GM13976 (cell line): Measurements from ENCODE around the gene NHERF1.

ENCODE experiments used
- DNase-seq: peaks from one replicate; pipeline ENCODE4 v3.0.0; 2012; ENCODE audit warnings: low spot score
- in situ Hi-C: fragments of 300-500 bp; cut with MboI; formaldehyde crosslinking; loops from one replicate; pipeline ENCODE4 v1.12.0; 2022; ENCODE audit warnings: low sequenced_read_pairs, mixed read lengths, inconsistent platforms; ENCODE audit not compliant: unreplicated experiment
- TF ChIP-seq, protein P1 (sequence below): IDR thresholded peaks from 2 replicates; pipeline ENCODE4 v1.5.1; 2012; ENCODE audit warnings: borderline replicate concordance, mild to moderate bottlenecking; ENCODE audit not compliant: insufficient read depth; ENCODE audit errors: extremely low read depth, missing control alignments, control extremely low read depth

Gene NHERF1

DNA sequence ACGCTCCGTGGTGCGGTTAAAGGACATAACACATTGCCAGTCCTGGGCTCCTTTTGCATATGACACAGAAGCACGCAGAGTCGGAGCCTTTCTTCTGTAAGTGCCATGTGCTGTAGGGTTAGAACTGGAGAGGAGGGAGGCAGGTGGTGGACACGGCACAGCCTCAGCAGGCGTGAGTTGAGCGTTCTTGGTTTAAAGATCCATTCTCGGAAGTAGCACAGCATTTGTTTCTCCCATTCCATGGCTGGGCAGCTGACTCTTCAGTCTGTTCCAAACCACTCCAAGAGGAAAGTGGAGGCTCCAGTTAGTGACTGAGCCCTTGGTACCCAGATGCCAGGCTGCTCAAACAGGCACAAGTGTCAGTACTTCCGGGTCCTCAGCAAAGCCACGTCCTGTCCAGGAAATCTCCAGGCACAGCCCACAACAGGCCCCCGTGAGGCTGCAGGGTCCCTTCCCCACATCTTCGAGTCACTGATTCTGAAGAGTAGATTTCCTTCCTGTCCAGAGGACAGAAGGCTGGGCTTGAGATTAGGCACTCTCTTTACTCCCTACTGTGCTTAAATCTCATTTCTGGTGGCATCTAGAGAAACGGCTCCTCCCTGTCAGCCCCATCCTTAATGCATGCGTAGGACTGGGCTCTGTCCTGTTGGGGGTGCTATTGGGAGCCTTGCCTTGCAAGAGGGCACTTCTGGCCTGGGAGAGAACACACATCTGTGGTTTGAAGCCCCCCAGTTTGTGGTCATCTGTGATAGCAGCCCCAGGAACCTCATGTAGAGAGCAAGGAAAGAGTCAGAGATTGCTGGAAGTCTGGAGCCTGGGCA, 67.3 kb downstream of the NHERF1 start:
- in situ Hi-C loops = no loop called here
- no peak for DNase-seq
- TF ChIP-seq, protein P1, sequence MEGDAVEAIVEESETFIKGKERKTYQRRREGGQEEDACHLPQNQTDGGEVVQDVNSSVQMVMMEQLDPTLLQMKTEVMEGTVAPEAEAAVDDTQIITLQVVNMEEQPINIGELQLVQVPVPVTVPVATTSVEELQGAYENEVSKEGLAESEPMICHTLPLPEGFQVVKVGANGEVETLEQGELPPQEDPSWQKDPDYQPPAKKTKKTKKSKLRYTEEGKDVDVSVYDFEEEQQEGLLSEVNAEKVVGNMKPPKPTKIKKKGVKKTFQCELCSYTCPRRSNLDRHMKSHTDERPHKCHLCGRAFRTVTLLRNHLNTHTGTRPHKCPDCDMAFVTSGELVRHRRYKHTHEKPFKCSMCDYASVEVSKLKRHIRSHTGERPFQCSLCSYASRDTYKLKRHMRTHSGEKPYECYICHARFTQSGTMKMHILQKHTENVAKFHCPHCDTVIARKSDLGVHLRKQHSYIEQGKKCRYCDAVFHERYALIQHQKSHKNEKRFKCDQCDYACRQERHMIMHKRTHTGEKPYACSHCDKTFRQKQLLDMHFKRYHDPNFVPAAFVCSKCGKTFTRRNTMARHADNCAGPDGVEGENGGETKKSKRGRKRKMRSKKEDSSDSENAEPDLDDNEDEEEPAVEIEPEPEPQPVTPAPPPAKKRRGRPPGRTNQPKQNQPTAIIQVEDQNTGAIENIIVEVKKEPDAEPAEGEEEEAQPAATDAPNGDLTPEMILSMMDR = no peak

DNA sequence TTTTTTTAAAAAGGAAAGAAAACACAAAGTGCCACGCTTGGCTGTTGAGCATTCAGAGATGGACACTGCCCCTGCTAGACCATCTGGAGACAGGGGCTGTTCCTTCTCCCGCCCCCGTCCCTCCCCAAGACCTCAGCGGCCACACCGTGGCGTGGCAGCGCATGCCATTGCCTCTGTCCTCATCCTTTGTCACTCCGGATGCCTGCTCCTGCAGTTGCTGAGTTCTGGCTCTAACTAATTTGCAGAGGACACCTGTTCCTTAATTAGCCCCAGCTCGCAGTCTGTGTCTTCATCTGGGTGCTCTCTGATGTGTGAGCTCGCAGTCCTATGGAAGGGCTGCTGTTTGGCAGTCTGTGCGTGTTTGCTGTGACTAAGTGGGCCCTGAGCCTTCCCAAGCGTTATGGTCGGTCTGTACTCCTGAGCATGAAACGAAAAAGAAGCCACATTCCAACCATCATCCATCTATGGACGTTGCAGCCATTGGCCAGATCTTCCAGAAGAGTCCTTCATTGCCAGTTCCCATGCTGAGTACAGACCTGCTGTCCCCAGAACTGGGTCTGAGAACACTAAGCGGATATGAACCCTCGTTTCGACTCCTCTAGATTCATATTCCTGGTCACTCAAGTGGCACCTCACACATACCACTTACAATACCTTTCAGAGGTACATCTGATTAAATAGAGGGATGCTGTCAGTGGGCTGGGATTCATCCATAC, 68.6 kb downstream of the NHERF1 start:
- no peak for DNase-seq
- TF ChIP-seq, protein P1 = no peak
- in situ Hi-C loops = no loop called here

DNA sequence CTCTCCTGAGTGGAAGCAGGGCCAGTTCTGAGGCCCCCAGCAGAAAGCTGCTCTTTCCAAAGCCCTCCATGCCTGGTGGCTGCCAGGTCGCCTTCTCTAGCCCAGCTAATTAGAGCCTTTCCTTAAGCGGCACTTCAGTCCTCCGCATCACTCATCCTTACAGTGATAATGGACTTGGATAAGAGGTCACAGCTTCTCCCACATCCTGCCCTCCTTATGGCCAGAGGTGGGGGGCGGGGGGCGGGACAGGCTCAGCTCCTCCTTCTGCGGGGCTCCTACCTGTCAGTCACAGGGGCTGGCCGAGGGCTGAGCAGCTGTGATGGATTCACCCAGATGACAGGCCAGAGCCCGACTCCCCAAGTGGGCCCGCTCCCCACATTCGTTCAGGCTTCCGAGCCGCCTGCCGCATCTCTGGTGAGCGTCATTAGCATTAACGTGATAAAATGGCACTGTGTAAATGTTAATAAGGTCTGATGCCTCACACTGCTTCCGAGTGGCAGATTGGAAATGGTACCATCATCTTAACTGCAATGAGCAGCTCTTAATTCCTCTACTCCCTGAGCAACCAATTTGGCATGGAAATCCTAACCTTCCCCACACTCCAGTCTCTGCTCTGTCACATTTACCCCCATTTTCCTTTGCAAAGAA, 70.0 kb downstream of the NHERF1 start:
- TF ChIP-seq, protein P1 = no peak
- in situ Hi-C loops = no loop called here
- DNase-seq = no peak
